PC-9 (cell line): ENCODE measurements around the gene VPS36. TPM values are rescaled to one million over a fixed set of nuclear protein-coding genes. Genes with fewer than 3 reads are reported as not detected.

ENCODE experiments used
- BruUV-seq: library from RNA; stranded (reverse); fragments of 400-500 nt; replicated peaks from 2 replicates; lab custom pipeline; 2021; lab: Mats Ljungman, UMichigan
- CTCF ChIA-PET: fragments of 300-600 bp; sonication (Branson Sonifier 250); formaldehyde crosslinking; loops from one replicate; lab custom pipeline; 2022; ENCODE audit warnings: antibody characterized with exemption; lab: Charles Lee
- POLR2A ChIA-PET: fragments of 300-600 bp; sonication (Branson Sonifier 250); formaldehyde crosslinking; loops from one replicate; lab custom pipeline; 2022; ENCODE audit warnings: antibody characterized with exemption; ENCODE audit not compliant: unreplicated experiment; lab: Charles Lee
- DNase-seq, 2 experiments: peaks; one replicate each; pipeline versions ENCODE4 v3.0.0 to v3.0.0-alpha.2; 2015 to 2022; ENCODE audit warnings: mixed read lengths in 1 of 2
- H2AFZ ChIP-seq: fragments of 200-600 bp; sonication (generic); 2 replicates; pipeline ENCODE4 v1.8.1; 2017; ENCODE audit warnings: antibody characterized with exemption
- H3F3A ChIP-seq: fragments of 200-600 bp; sonication (generic); 2 replicates; pipeline ENCODE4 v1.8.1; 2017; ENCODE audit warnings: antibody characterized with exemption, mild to moderate bottlenecking, low read depth; ENCODE audit not compliant: insufficient read depth
- H3K27ac ChIP-seq: fragments of 200-600 bp; sonication (generic); 2 replicates; pipeline ENCODE4 v1.6.1; 2016; ENCODE audit warnings: mixed run types
- H3K27me3 ChIP-seq: fragments of 200-600 bp; sonication (generic); 2 replicates; pipeline ENCODE4 v1.6.1; 2016; ENCODE audit warnings: low read depth, mixed run types; ENCODE audit not compliant: insufficient read depth
- H3K36me3 ChIP-seq: fragments of 200-600 bp; sonication (generic); 2 replicates; pipeline ENCODE4 v1.6.1; 2016; ENCODE audit warnings: low read depth, mixed run types
- H3K4me1 ChIP-seq: fragments of 200-600 bp; sonication (generic); replicated peaks from 2 replicates; pipeline ENCODE4 v1.6.1; 2016; ENCODE audit warnings: mixed run types; ENCODE audit not compliant: insufficient read depth
- H3K4me2 ChIP-seq: fragments of 200-600 bp; sonication (generic); 2 replicates; pipeline ENCODE4 v1.6.1; 2017; ENCODE audit warnings: mixed run types
- H3K4me3 ChIP-seq: fragments of 200-600 bp; sonication (generic); 2 replicates; pipeline ENCODE4 v1.6.1; 2016; ENCODE audit warnings: mixed run types
- H3K79me2 ChIP-seq: fragments of 200-600 bp; sonication (generic); 2 replicates; pipeline ENCODE4 v1.6.1; 2017; ENCODE audit warnings: low read depth, mixed run types
- H3K9me2 ChIP-seq: fragments of 200-600 bp; sonication (generic); 2 replicates; pipeline ENCODE4 v1.8.1; 2017; ENCODE audit warnings: mild to moderate bottlenecking; ENCODE audit not compliant: insufficient read depth
- H3K9me3 ChIP-seq: fragments of 200-600 bp; sonication (generic); 2 replicates; pipeline ENCODE4 v1.8.1; 2016; ENCODE audit warnings: low read depth; ENCODE audit not compliant: insufficient read depth
- H4K20me1 ChIP-seq: fragments of 200-600 bp; sonication (generic); 2 replicates; pipeline ENCODE4 v1.8.1; 2017; ENCODE audit not compliant: insufficient read depth
- EZH2 ChIP-seq: fragments of 200-600 bp; sonication (generic); IDR thresholded peaks from 2 replicates; pipeline ENCODE4 v1.8.0; 2017; ENCODE audit warnings: antibody characterized with exemption, low read depth
- intact Hi-C: fragments of 100-400 bp; cut with micrococcal nuclease; formaldehyde crosslinking; loops from one replicate; pipeline ENCODE4 v1.10.0; 2022; ENCODE audit not compliant: unreplicated experiment
- total RNA-seq: library from RNA; stranded (reverse); gene quantifications from 2 replicates; pipeline ENCODE4 v1.2.3, GENCODE V29; 2021
- TF ChIP-seq, protein P1 (sequence below): fragments of 200-600 bp; sonication (generic); conservative IDR thresholded peaks from 2 replicates; pipeline ENCODE4 v1.6.1; 2017; ENCODE audit warnings: mixed run types, antibody characterized with exemption, mild to moderate bottlenecking, moderate library complexity

The VPS36 gene
- total RNA-seq, 1 experiment from 2014 or later, result 31.6 TPM

DNA sequence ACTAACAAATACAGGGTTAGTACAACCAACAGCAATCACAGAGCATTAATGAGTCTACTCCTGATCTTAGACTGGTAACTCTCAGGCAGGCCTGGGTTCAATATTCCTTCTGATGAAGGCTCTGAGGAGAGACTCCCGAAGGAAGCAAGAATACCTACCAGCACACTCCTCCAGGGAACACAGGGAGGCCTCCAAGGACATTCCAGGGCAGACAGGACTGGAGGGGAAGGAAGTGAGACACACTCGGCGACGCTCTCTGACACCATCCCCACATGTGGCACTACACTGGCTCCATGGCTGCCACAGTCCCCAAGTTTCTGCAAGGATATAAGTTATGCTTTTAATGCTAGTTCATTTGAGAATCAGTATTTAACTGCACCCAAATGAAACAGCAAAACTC is 64.6 kb downstream of the VPS36 start:
- no peak for DNase-seq
- CTCF ChIA-PET, result no interaction called here

DNA sequence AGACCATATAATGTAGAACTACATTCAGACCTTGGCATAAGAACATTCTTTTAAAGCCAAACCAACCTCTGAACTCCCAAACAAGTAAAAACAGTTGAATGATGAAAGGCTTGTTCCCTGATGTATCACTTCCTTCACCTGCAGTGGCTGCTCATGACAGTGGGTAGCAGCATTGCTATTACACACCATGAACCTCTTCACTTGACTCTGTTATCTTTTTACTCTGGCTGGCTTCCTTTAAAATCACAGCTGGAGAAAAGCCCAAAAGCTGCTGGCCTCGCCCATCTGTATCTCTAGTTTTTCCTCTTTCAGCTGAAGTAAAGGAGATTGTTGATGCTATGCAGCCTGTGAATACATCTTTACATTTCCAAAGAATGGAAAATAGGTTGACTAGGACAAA is 67.1 kb downstream of the VPS36 start:
- H3K4me3 ChIP-seq, result no peak overlapping the region
- no peak for DNase-seq
- no peaks in the 10 kb centered on the region for H3K27me3 ChIP-seq
- H3K9me2 ChIP-seq, result no peaks in the 10 kb centered on the region
- CTCF ChIA-PET, result no interaction called here
- TF ChIP-seq, protein P1, sequence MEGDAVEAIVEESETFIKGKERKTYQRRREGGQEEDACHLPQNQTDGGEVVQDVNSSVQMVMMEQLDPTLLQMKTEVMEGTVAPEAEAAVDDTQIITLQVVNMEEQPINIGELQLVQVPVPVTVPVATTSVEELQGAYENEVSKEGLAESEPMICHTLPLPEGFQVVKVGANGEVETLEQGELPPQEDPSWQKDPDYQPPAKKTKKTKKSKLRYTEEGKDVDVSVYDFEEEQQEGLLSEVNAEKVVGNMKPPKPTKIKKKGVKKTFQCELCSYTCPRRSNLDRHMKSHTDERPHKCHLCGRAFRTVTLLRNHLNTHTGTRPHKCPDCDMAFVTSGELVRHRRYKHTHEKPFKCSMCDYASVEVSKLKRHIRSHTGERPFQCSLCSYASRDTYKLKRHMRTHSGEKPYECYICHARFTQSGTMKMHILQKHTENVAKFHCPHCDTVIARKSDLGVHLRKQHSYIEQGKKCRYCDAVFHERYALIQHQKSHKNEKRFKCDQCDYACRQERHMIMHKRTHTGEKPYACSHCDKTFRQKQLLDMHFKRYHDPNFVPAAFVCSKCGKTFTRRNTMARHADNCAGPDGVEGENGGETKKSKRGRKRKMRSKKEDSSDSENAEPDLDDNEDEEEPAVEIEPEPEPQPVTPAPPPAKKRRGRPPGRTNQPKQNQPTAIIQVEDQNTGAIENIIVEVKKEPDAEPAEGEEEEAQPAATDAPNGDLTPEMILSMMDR, result no peak
- no peak for TF ChIP-seq EZH2
- POLR2A ChIA-PET, result no interaction called here
- intact Hi-C loops, result no loop called here
- BruUV-seq, result no TSS peak
- H3K9me3 ChIP-seq, result no peaks in the 10 kb centered on the region
- peaks cover 9% of the 10 kb centered on the region; the same call in 1 of the 2 replicates for H3K4me1 ChIP-seq
- no peaks in the 10 kb centered on the region for H3K79me2 ChIP-seq
- no peaks in the 10 kb centered on the region for H3K36me3 ChIP-seq
- H3K27ac ChIP-seq, result no peak overlapping the region
- no peak overlapping the region for H2AFZ ChIP-seq
- no peaks in the 10 kb centered on the region for H4K20me1 ChIP-seq
- peaks cover 10% of the 10 kb centered on the region for H3F3A ChIP-seq
- no peak overlapping the region for H3K4me2 ChIP-seq

More for the DNA sequence above, 64.6 kb downstream of the VPS36 start:
- Histone ChIP-seq H3K27ac (no peak overlapping the region), H3K9me3 (no peaks in the 10 kb centered on the region), H3K79me2 (no peaks in the 10 kb centered on the region), H3K4me2 (no peak overlapping the region), H3F3A (no peaks in the 10 kb centered on the region), H3K4me1 (no peaks in the 10 kb centered on the region), H3K36me3 (no peaks in the 10 kb centered on the region), H3K4me3 (no peak overlapping the region), H2AFZ (no peak overlapping the region), H3K27me3 (no peaks in the 10 kb centered on the region), H3K9me2 (no peaks in the 10 kb centered on the region), H4K20me1 (no peaks in the 10 kb centered on the region)
- POLR2A ChIA-PET, result no interaction called here
- intact Hi-C loops, result no loop called here
- TF ChIP-seq EZH2, result no peak
- TF ChIP-seq, protein P1, result no peak
- BruUV-seq, result no TSS peak

- no peak overlapping the region for H3K27ac ChIP-seq
- no peak for DNase-seq
- H3K79me2 ChIP-seq, result no peaks in the 10 kb centered on the region
- no peaks in the 10 kb centered on the region for H4K20me1 ChIP-seq
- no peak overlapping the region for H3K4me3 ChIP-seq
- POLR2A ChIA-PET, result no interaction called here
- H3K4me2 ChIP-seq, result no peak overlapping the region
- no TSS peak for BruUV-seq
- H3K4me1 ChIP-seq, result peaks cover 28% of the 10 kb centered on the region
- no peaks in the 10 kb centered on the region for H3K9me3 ChIP-seq
- H2AFZ ChIP-seq, result no peak overlapping the region
- no peaks in the 10 kb centered on the region for H3K27me3 ChIP-seq
- CTCF ChIA-PET, result no interaction called here
- H3F3A ChIP-seq, result peaks cover 18% of the 10 kb centered on the region
- intact Hi-C loops, result no loop called here
- no peaks in the 10 kb centered on the region for H3K9me2 ChIP-seq
- H3K36me3 ChIP-seq, result no peaks in the 10 kb centered on the region
- TF ChIP-seq EZH2, result no peak
- TF ChIP-seq, protein P1, result no peak
These were observed 72.1 kb downstream of the VPS36 start for GRCh38 chr13:52378312-52378711.
